Measurements from ENCODE around the gene FBXO5.
"Not testable (repeated sequence)": the region's sequence is repeated elsewhere in the genome, so short reads cannot be mapped to it uniquely, and the experiment has no call there.

The FBXO5 gene

GRCh38 chr6:152981989-152982903 is 595 bp downstream of the FBXO5 start:
- Histone ChIP-seq H3K4me3 (ENCODE audit: low read length) (peak overlapping the region; percentile 84), H2AFZ (ENCODE audit: low read depth, low read length) (no peak overlapping the region), H3K4me1 (ENCODE audit: insufficient read depth, low read length) (peaks cover 47% of the 10 kb centered on the region), H3K27me3 (ENCODE audit: insufficient read depth, low read length) (no peaks in the 10 kb centered on the region), H3K9me3 (ENCODE audit: low read length) (no peaks in the 10 kb centered on the region), H3K36me3 (ENCODE audit: insufficient read depth, low read length) (peaks cover 21% of the 10 kb centered on the region)

GRCh38 chr6:152981219-152981618 is 1.6 kb downstream of the FBXO5 start:
- H3K4me3 ChIP-seq (ENCODE audit: low read length) = peak overlapping the region; percentile 84
- H3K4me1 ChIP-seq (ENCODE audit: insufficient read depth, low read length) = peaks cover 55% of the 10 kb centered on the region
- H3K27me3 ChIP-seq (ENCODE audit: insufficient read depth, low read length) = no peaks in the 10 kb centered on the region
- H2AFZ ChIP-seq (ENCODE audit: low read depth, low read length) = no peak overlapping the region
- peaks cover 27% of the 10 kb centered on the region for H3K36me3 ChIP-seq (ENCODE audit: insufficient read depth, low read length)
- H3K9me3 ChIP-seq (ENCODE audit: low read length) = no peaks in the 10 kb centered on the region

DNA sequence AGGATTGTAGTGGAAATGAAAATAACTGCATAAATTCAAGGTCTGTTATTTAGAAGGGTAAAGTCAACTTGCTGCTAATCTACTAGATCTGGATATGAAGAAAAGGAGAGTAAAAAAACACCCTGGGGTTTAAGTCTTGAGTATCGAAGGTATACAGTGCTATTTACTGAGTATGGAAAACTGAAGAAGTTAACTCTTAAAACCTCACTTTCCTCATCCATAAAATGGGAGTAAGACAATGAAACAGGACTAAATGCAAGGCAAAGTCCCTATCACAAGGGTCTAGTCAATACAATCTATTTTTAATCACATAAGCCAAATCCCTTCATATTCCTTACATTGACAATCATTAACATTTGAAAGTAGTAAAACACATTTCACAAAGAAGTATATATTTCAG is 2.2 kb downstream of the FBXO5 start:
- Histone ChIP-seq H3K9me3 (ENCODE audit: low read length) (no peaks in the 10 kb centered on the region), H2AFZ (ENCODE audit: low read depth, low read length) (no peak overlapping the region), H3K27me3 (ENCODE audit: insufficient read depth, low read length) (no peaks in the 10 kb centered on the region), H3K36me3 (ENCODE audit: insufficient read depth, low read length) (peaks cover 25% of the 10 kb centered on the region), H3K4me1 (ENCODE audit: insufficient read depth, low read length) (peaks cover 55% of the 10 kb centered on the region), H3K4me3 (ENCODE audit: low read length) (peak overlapping the region; percentile 84)

- no peaks in the 10 kb centered on the region for H3K27me3 ChIP-seq (ENCODE audit: insufficient read depth, low read length)
- peaks cover 46% of the 10 kb centered on the region for H3K4me1 ChIP-seq (ENCODE audit: insufficient read depth, low read length)
- no peak overlapping the region for H2AFZ ChIP-seq (ENCODE audit: low read depth, low read length)
- H3K36me3 ChIP-seq (ENCODE audit: insufficient read depth, low read length) = peaks cover 40% of the 10 kb centered on the region
- no peak overlapping the region for H3K4me3 ChIP-seq (ENCODE audit: low read length)
- no peaks in the 10 kb centered on the region for H3K9me3 ChIP-seq (ENCODE audit: low read length)
Observed at GRCh38 chr6:152979116-152979515, 3.7 kb downstream of the FBXO5 start.

GRCh38 chr6:152978058-152978457 is 4.8 kb downstream of the FBXO5 start:
- Histone ChIP-seq H3K4me3 (ENCODE audit: low read length) (no peak overlapping the region), H3K4me1 (ENCODE audit: insufficient read depth, low read length) (peaks cover 46% of the 10 kb centered on the region), H3K27me3 (ENCODE audit: insufficient read depth, low read length) (no peaks in the 10 kb centered on the region), H3K36me3 (ENCODE audit: insufficient read depth, low read length) (peaks cover 51% of the 10 kb centered on the region), H3K9me3 (ENCODE audit: low read length) (no peaks in the 10 kb centered on the region), H2AFZ (ENCODE audit: low read depth, low read length) (no peak overlapping the region)

DNA sequence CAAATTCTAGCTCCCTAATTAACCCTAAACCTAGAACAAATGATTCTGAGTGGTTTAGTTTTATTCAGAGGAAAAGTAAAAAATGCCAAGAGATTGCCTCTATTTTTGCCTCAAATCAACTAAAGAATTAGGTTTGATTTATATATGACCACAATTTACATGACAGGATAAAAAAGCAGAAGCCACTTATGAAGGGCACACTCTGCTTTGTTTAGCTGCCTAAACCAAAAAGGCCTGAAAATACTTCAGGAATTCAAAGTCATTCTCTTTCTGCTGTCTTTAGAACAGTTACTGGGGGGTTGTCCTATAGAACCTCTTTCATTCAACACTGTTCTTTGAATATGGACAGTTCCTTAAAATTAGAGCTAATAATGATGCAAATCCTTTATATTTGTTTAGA is 5.3 kb downstream of the FBXO5 start:
- Histone ChIP-seq H2AFZ (ENCODE audit: low read depth, low read length) (no peak overlapping the region), H3K36me3 (ENCODE audit: insufficient read depth, low read length) (peaks cover 56% of the 10 kb centered on the region), H3K4me1 (ENCODE audit: insufficient read depth, low read length) (peaks cover 46% of the 10 kb centered on the region), H3K27me3 (ENCODE audit: insufficient read depth, low read length) (no peaks in the 10 kb centered on the region), H3K9me3 (ENCODE audit: low read length) (no peaks in the 10 kb centered on the region), H3K4me3 (ENCODE audit: low read length) (no peak overlapping the region)

GRCh38 chr6:152976749-152977148 is 6.1 kb downstream of the FBXO5 start:
- peaks cover 42% of the 10 kb centered on the region for H3K4me1 ChIP-seq (ENCODE audit: insufficient read depth, low read length)
- peaks cover 64% of the 10 kb centered on the region for H3K36me3 ChIP-seq (ENCODE audit: insufficient read depth, low read length)
- H2AFZ ChIP-seq (ENCODE audit: low read depth, low read length) = no peak overlapping the region
- no peaks in the 10 kb centered on the region for H3K9me3 ChIP-seq (ENCODE audit: low read length)
- H3K27me3 ChIP-seq (ENCODE audit: insufficient read depth, low read length) = no peaks in the 10 kb centered on the region
- no peak overlapping the region for H3K4me3 ChIP-seq (ENCODE audit: low read length)

DNA sequence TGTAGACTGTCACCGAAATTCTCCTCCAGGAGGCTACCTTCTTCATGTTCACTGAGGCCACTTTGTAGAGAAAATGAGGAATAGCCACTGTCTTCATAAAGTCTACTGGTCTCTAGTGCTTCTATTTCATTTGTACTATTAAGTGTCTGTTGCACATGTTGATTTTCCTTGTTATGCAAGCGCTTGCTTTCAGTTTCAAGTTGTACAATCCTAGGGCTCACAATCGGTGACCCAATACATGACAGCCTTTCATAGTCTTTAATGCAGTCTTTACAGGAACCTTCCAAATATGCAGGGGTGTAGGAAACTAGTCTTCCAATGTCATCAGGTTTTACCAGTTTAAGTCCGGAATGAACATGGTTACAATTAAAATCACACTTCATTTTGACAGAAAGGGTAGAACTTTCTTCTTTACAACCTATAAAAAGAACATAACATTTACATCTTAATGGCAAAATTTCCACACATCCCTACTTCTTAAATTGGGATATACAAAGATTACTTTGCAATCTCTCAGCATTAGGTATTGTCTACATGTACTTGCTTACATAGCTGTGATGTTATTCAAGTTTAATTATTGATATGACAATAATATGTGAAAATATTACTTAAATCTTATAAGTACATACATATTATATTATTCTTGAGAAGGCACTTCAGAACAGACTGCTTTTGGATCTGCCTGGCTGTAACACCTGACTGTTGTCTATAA is 7.5 kb downstream of the FBXO5 start:
- Histone ChIP-seq H3K36me3 (ENCODE audit: insufficient read depth, low read length) (peaks cover 76% of the 10 kb centered on the region), H3K4me3 (ENCODE audit: low read length) (no peak overlapping the region), H3K4me1 (ENCODE audit: insufficient read depth, low read length) (peaks cover 31% of the 10 kb centered on the region)

DNA sequence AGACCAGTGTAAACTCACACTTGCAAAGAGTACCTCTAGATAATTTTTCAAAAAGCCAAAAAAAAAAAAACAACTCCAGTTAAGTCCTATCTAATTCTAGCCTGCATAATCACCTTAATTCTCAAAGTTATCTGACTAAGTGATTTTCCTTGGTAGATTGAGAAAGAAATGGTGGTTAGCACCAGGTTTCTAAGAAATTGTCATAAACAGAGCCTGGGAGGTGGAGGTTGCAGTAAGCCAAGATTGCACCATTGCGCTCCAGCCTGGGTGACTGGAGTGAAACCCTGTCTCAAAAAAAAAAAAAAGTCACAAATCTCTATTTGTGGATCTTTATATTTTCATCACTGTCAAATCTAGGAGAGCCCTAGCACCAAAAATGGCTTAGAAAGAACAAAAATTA is 8.9 kb downstream of the FBXO5 start:
- H2AFZ ChIP-seq (ENCODE audit: low read depth, low read length) = no peak overlapping the region
- peaks cover 20% of the 10 kb centered on the region for H3K4me1 ChIP-seq (ENCODE audit: insufficient read depth, low read length)
- no peak overlapping the region for H3K4me3 ChIP-seq (ENCODE audit: low read length)
- H3K27me3 ChIP-seq (ENCODE audit: insufficient read depth, low read length) = no peaks in the 10 kb centered on the region
- no peaks in the 10 kb centered on the region for H3K9me3 ChIP-seq (ENCODE audit: low read length)
- peaks cover 77% of the 10 kb centered on the region for H3K36me3 ChIP-seq (ENCODE audit: insufficient read depth, low read length)

More for the DNA sequence above, 7.5 kb downstream of the FBXO5 start:
- H3K9me3 ChIP-seq (ENCODE audit: low read length) = no peaks in the 10 kb centered on the region
- H3K27me3 ChIP-seq (ENCODE audit: insufficient read depth, low read length) = no peaks in the 10 kb centered on the region
- H2AFZ ChIP-seq (ENCODE audit: low read depth, low read length) = no peak overlapping the region

- Histone ChIP-seq H2AFZ (ENCODE audit: low read depth, low read length) (no peak overlapping the region), H3K36me3 (ENCODE audit: insufficient read depth, low read length) (peaks cover 49% of the 10 kb centered on the region)
Observed at GRCh38 chr6:152969688-152970418, 13.0 kb downstream of the FBXO5 start.

GRCh38 chr6:152966168-152966894 is 16.5 kb downstream of the FBXO5 start:
- H2AFZ ChIP-seq (ENCODE audit: low read depth, low read length); H3K4me3 ChIP-seq (ENCODE audit: low read length); H3K27me3 ChIP-seq (ENCODE audit: insufficient read depth, low read length); H3K4me1 ChIP-seq (ENCODE audit: insufficient read depth, low read length); H3K9me3 ChIP-seq (ENCODE audit: low read length): not testable (repeated sequence)
- peaks cover 14% of the 10 kb centered on the region for H3K36me3 ChIP-seq (ENCODE audit: insufficient read depth, low read length)

More at GRCh38 chr6:152969688-152970418, 13.0 kb downstream of the FBXO5 start:
- Histone ChIP-seq H3K27me3 (ENCODE audit: insufficient read depth, low read length) (no peaks in the 10 kb centered on the region), H3K4me3 (ENCODE audit: low read length) (no peak overlapping the region), H3K9me3 (ENCODE audit: low read length) (no peaks in the 10 kb centered on the region), H3K4me1 (ENCODE audit: insufficient read depth, low read length) (no peaks in the 10 kb centered on the region)

DNA sequence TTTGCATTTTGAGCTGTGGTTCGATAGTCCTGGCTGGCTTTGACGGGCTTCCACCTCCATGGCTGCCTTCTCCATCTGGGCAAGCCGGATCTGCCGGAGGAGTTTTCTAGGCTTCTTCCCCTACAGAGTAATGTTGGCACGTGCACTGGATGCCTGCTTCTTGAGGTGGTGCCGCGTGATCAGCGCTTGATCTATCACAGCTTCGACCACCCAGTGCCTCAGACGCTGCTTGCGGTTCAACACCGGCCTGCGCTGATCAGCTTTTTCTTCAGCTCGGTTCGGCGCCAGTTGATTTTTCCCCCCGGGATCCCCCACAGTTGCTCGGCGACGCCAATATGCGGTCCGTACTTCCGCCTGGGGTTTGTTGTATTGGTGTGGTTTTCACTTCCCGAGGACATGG is 23.5 kb downstream of the FBXO5 start:
- Histone ChIP-seq H3K4me3 (ENCODE audit: low read length) (no peak overlapping the region), H2AFZ (ENCODE audit: low read depth, low read length) (no peak overlapping the region), H3K36me3 (ENCODE audit: insufficient read depth, low read length) (no peaks in the 10 kb centered on the region), H3K9me3 (ENCODE audit: low read length) (no peaks in the 10 kb centered on the region), H3K4me1 (ENCODE audit: insufficient read depth, low read length) (no peaks in the 10 kb centered on the region), H3K27me3 (ENCODE audit: insufficient read depth, low read length) (no peaks in the 10 kb centered on the region)
